MM.1S (cell line): ENCODE data around the gene DSCAML1.

ENCODE experiments used
- DNase-seq: peaks from one replicate; pipeline ENCODE4 v3.0.0-alpha.2; 2015
- H2AFZ ChIP-seq: fragments of 300-600 bp; sonication (generic); 2 replicates; pipeline ENCODE4 v1.6.0; 2016; ENCODE audit warnings: antibody characterized with exemption, low read length
- H3F3A ChIP-seq: fragments of 300-600 bp; sonication (generic); 2 replicates; pipeline ENCODE4 v1.6.1; 2016; ENCODE audit warnings: mild to moderate bottlenecking, antibody characterized with exemption, low read length, moderate library complexity, mixed read lengths; ENCODE audit not compliant: insufficient read depth
- H3K27ac ChIP-seq: fragments of 300-600 bp; sonication (generic); 2 replicates; pipeline ENCODE4 v1.5.1; 2016; ENCODE audit warnings: mild to moderate bottlenecking, low read length
- H3K27me3 ChIP-seq: fragments of 300-600 bp; sonication (generic); replicated peaks from 2 replicates; pipeline ENCODE4 v1.6.0; 2016; ENCODE audit warnings: low read length; ENCODE audit not compliant: insufficient read depth
- H3K36me3 ChIP-seq: fragments of 300-600 bp; sonication (generic); replicated peaks from 2 replicates; pipeline ENCODE4 v1.6.1; 2016; ENCODE audit warnings: mild to moderate bottlenecking, low read length, mixed read lengths; ENCODE audit not compliant: insufficient read depth
- H3K4me1 ChIP-seq: fragments of 300-600 bp; sonication (generic); 2 replicates; pipeline ENCODE4 v1.6.1; 2016; ENCODE audit warnings: low read length, mixed read lengths
- H3K4me2 ChIP-seq: fragments of 300-600 bp; sonication (generic); 2 replicates; pipeline ENCODE4 v1.6.0; 2016; ENCODE audit warnings: low read depth, low read length
- H3K4me3 ChIP-seq: fragments of 300-600 bp; sonication (generic); 2 replicates; pipeline ENCODE4 v1.5.1; 2016; ENCODE audit warnings: low read length, mixed read lengths
- H3K79me2 ChIP-seq: fragments of 300-600 bp; sonication (generic); 2 replicates; pipeline ENCODE4 v1.6.1; 2016; ENCODE audit warnings: mixed run types, low read length, mixed read lengths
- H3K9ac ChIP-seq: fragments of 300-600 bp; sonication (generic); 2 replicates; pipeline ENCODE4 v1.6.1; 2016; ENCODE audit warnings: low read length, mixed read lengths
- H3K9me2 ChIP-seq: fragments of 300-600 bp; sonication (generic); replicated peaks from 2 replicates; pipeline ENCODE4 v1.6.1; 2016; ENCODE audit warnings: mild to moderate bottlenecking, low read length, mixed read lengths; ENCODE audit not compliant: insufficient read depth
- H3K9me3 ChIP-seq: fragments of 300-600 bp; sonication (generic); replicated peaks from 2 replicates; pipeline ENCODE4 v1.6.1; 2016; ENCODE audit warnings: mild to moderate bottlenecking, low read length, mixed read lengths; ENCODE audit not compliant: insufficient read depth
- H4K20me1 ChIP-seq: fragments of 300-600 bp; sonication (generic); 2 replicates; pipeline ENCODE4 v1.6.1; 2016; ENCODE audit warnings: mild to moderate bottlenecking, low read length, moderate library complexity, mixed read lengths; ENCODE audit not compliant: insufficient read depth
- CTCF ChIP-seq: fragments of 300-600 bp; sonication (generic); IDR thresholded peaks from 2 replicates; pipeline ENCODE4 v1.5.1; 2016; ENCODE audit warnings: antibody characterized with exemption, low read length, mixed read lengths
- EZH2 ChIP-seq: fragments of 300-600 bp; sonication (generic); optimal IDR thresholded peaks from 2 replicates; pipeline ENCODE3; 2017; ENCODE audit warnings: low read depth, mild to moderate bottlenecking, antibody characterized with exemption, low read length, mixed read lengths
- EZH2phosphoT487 ChIP-seq: fragments of 300-600 bp; sonication (generic); IDR thresholded peaks from 2 replicates; pipeline ENCODE4 v1.6.1; 2018; ENCODE audit warnings: antibody characterized with exemption, low read length

DSCAML1 gene

GRCh38 chr11:117417856-117418255 lies 379.2 kb downstream of the DSCAML1 start:
- no peaks in the 10 kb centered on the region for H3K36me3 ChIP-seq
- DNase-seq = no peak
- no peak for TF ChIP-seq EZH2phosphoT487
- TF ChIP-seq EZH2 = no peak
- TF ChIP-seq CTCF = no peak
- H3K4me1 ChIP-seq = no peaks in the 10 kb centered on the region
- H3F3A ChIP-seq = no peaks in the 10 kb centered on the region
- H3K4me2 ChIP-seq = no peak overlapping the region
- H3K4me3 ChIP-seq = no peak overlapping the region
- H3K79me2 ChIP-seq = no peaks in the 10 kb centered on the region
- H3K27me3 ChIP-seq = peaks cover 17% of the 10 kb centered on the region; the same call in 1 of the 2 replicates
- H3K9me3 ChIP-seq = no peaks in the 10 kb centered on the region
- H3K9ac ChIP-seq = no peak overlapping the region
- no peak overlapping the region for H2AFZ ChIP-seq
- no peaks in the 10 kb centered on the region for H4K20me1 ChIP-seq
- H3K27ac ChIP-seq = no peak overlapping the region
- H3K9me2 ChIP-seq = no peaks in the 10 kb centered on the region

GRCh38 chr11:117417342-117417741 lies 379.7 kb downstream of the DSCAML1 start:
- Histone ChIP-seq H4K20me1 (no peaks in the 10 kb centered on the region), H3K79me2 (no peaks in the 10 kb centered on the region), H3K27me3 (peaks cover 17% of the 10 kb centered on the region; the same call in 1 of the 2 replicates), H3K27ac (no peak overlapping the region), H3K9ac (no peak overlapping the region), H3K9me3 (no peaks in the 10 kb centered on the region), H3K9me2 (no peaks in the 10 kb centered on the region), H3K4me1 (no peaks in the 10 kb centered on the region), H3K36me3 (no peaks in the 10 kb centered on the region), H3K4me2 (no peak overlapping the region), H3F3A (no peaks in the 10 kb centered on the region), H2AFZ (no peak overlapping the region), H3K4me3 (no peak overlapping the region)
- DNase-seq = no peak
- TF ChIP-seq CTCF = no peak
- TF ChIP-seq EZH2 = no peak
- no peak for TF ChIP-seq EZH2phosphoT487

- no peak overlapping the region for H3K4me3 ChIP-seq
- no peak overlapping the region for H3K27ac ChIP-seq
These were observed 381.6 kb downstream of the DSCAML1 start for GRCh38 chr11:117415358-117415896.

More at GRCh38 chr11:117415358-117415896, 381.6 kb downstream of the DSCAML1 start:
- 0 out of 2 replicates have a peak, but pooled peaks cover 6% of the 10 kb centered on the region for H3K27me3 ChIP-seq
- H3K9me2 ChIP-seq = no peaks in the 10 kb centered on the region
- no peaks in the 10 kb centered on the region for H3F3A ChIP-seq
- no peaks in the 10 kb centered on the region for H4K20me1 ChIP-seq
- no peak overlapping the region for H2AFZ ChIP-seq
- H3K4me1 ChIP-seq = no peaks in the 10 kb centered on the region
- H3K9ac ChIP-seq = no peak overlapping the region
- no peaks in the 10 kb centered on the region for H3K9me3 ChIP-seq
- H3K36me3 ChIP-seq = no peaks in the 10 kb centered on the region
- no peaks in the 10 kb centered on the region for H3K79me2 ChIP-seq
- TF ChIP-seq CTCF = no peak
- no peak for TF ChIP-seq EZH2
- TF ChIP-seq EZH2phosphoT487 = no peak
- DNase-seq = no peak
- H3K4me2 ChIP-seq = no peak overlapping the region
